ENCODE data around the gene MRPL52. TPM values are rescaled to one million over a fixed set of nuclear protein-coding genes. Genes with fewer than 3 reads are reported as not detected.

The MRPL52 gene
- total and polyA plus RNA-seq, 10 of the 15 experiments (the other 5 are each of a cell fraction or from before 2014, with no cell fraction given): 51.7 to 541 (median 142) TPM

DNA sequence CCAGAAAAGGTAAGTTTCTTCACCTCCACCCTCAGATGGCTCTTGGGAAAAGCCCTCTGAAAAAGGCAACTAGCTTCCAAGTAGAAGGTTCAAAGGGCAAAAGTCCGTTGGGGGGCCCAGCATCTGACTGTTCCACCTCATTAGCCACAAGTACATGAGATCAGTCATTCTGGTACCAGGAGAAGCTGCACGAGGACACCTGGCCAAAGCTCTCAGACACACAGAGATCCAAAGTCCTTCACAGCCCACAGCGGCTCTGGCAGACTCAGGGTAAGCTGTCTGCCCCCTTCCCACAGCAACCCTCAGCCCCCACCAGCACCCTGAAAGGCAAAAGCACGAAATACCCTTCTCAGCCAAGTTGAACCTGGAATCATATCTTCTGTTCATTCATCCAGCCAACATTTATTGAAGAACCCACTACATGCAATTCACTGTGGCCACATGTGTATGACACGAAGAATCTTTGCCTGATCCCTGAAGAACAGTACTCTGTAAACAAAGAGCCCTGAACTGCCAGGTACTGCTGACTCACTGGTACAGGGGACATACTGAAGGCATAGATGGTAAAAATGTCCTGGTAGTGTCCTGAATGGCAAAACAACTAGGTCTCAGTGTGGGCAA lies 33.5 kb upstream of the MRPL52 start:
- peak; percentile 78 for DNase-seq (ENCODE audit: low read depth, low spot score)
- peak; percentile 70 for ATAC-seq
- FAIRE-seq: peak; percentile 38
- no peaks in the 10 kb centered on the region for H4K20me1 ChIP-seq (ENCODE audit: control insufficient read depth, insufficient read depth)
- H2AFZ ChIP-seq (ENCODE audit: control insufficient read depth, low read depth, low read length): no peak overlapping the region
- 6% methylated on average over 5 of the region's 5 CpGs for WGBS (ENCODE audit: insufficient coverage, insufficient replicate concordance, low lambda C conversion rate, missing lambda C conversion rate)
- 0 out of 2 replicates have a peak overlapping the region, but pooled peaks have one; percentile 6 for H3K4me3 ChIP-seq
- ChIA-PET CTCF (interaction anchor here (1.0 to 4.1 kb wide), 11 partner anchors 10 to 240 kb away, joined by 3 to 37 read pairs (median 4); partner anchors contain the start of gene SLC7A7), POLR2A (interaction anchor here (0.6 to 11.3 kb wide), 5 partner anchors 11 to 43 kb away, joined by 3 to 245 read pairs (median 4); partner anchors contain the start of gene SLC7A7), SMC1A (ENCODE audit: uncharacterized antibody, unreplicated experiment) (interaction anchor here (0.8 to 20.3 kb wide), 10 partner anchors 13 to 320 kb away, joined by 3 to 395 read pairs (median 4); partner anchors contain the start of genes OXA1L and SLC7A7), RAD21 (ENCODE audit: unreplicated experiment) (interaction anchor here (1.1 to 9.8 kb wide), 9 partner anchors 11 to 238 kb away, joined by 3 to 219 read pairs (median 6); partner anchors contain the start of genes LRP10, OXA1L and SLC7A7)
- no peaks in the 10 kb centered on the region for H3K27me3 ChIP-seq (replicated peaks in 1 of 2; ENCODE audit: control insufficient read depth in 2 of 2, insufficient read depth in 2 of 2, low read length in 1 of 2)
- peak overlapping the region; percentile 50 for H3K9ac ChIP-seq (ENCODE audit: control insufficient read depth, insufficient read depth, low read length)
- intact Hi-C loops (cut with micrococcal nuclease; ENCODE audit: unreplicated experiment) (loop anchor here (10.0 kb wide), 1 partner anchor 311 kb away; no protein-coding TSS in a partner anchor), in situ Hi-C loops (cut with MboI) (no loop called here)
- TSS peak; percentile 95 for BruUV-seq (replicated peaks)
- peak overlapping the region; percentile 83 for H3K27ac ChIP-seq (ENCODE audit: control insufficient read depth, insufficient read depth)
- peak overlapping the region; percentile 32 for H3K4me2 ChIP-seq (ENCODE audit: control insufficient read depth, insufficient read depth)
- peaks cover 54% of the 10 kb centered on the region for H3K4me1 ChIP-seq (ENCODE audit: control insufficient read depth, insufficient read depth, low read length)
- peaks cover 37% of the 10 kb centered on the region for H3K79me2 ChIP-seq (ENCODE audit: control insufficient read depth, insufficient read depth, low read length)
- no peaks in the 10 kb centered on the region; the same call in 2 of the 3 replicates for H3K9me3 ChIP-seq (replicated peaks; ENCODE audit: control insufficient read depth, insufficient read depth, low read length)
- peaks cover 0 to 2% of the 10 kb centered on the region in 2 experiments; a peak in 2 of 4 replicates for H3K36me3 ChIP-seq (ENCODE audit: control insufficient read depth in 2 of 2, insufficient read depth in 2 of 2, low read length in 1 of 2)
- TF ChIP-seq RB1 (IDR thresholded peaks at IDR 0.05; ENCODE audit: borderline replicate concordance) (no peak), ESRRA (IDR thresholded peaks at IDR 0.05; ENCODE audit: low read length) (no peak), ZNF622 (IDR thresholded peaks at IDR 0.05) (no peak), HDAC2 (IDR thresholded peaks at IDR 0.05) (no peak), FOS (IDR thresholded peaks at IDR 0.05; ENCODE audit: borderline replicate concordance, extremely low read depth, insufficient read length) (no peak), IRF4 (IDR thresholded peaks at IDR 0.05; ENCODE audit: low read depth, low read length) (peak; percentile 86), ZZZ3 (IDR thresholded peaks at IDR 0.05; ENCODE audit: control insufficient read depth, insufficient read length, low read depth) (no peak), ZSCAN29 (IDR thresholded peaks at IDR 0.05) (no peak), NRF1 (conservative IDR thresholded peaks at IDR 0.05; ENCODE audit: low read depth, low read length) (no peak), NR2F1 (conservative IDR thresholded peaks at IDR 0.05) (peak; percentile 96), EGR1 (IDR thresholded peaks at IDR 0.05; ENCODE audit: borderline replicate concordance in 1 of 2, low read depth in 2 of 2, low read length in 2 of 2) (peak in 1 of 2 experiments; percentile 25; a peak in 1 of 3 replicates), MEF2B (IDR thresholded peaks at IDR 0.05; ENCODE audit: partially characterized antibody, poor library complexity, severe bottlenecking) (peak; percentile 54), ZBED1 (IDR thresholded peaks at IDR 0.05; ENCODE audit: borderline replicate concordance) (peak; percentile 71; the same call in 1 of the 2 replicates), GABPA (IDR thresholded peaks at IDR 0.05; ENCODE audit: low read depth) (no peak), SIN3A (IDR thresholded peaks at IDR 0.05; ENCODE audit: low read depth, low read length) (no peak), FOXK2 (IDR thresholded peaks at IDR 0.05) (no peak), NFXL1 (IDR thresholded peaks at IDR 0.05; ENCODE audit: borderline replicate concordance) (no peak)
- TF ChIP-seq, protein P1, sequence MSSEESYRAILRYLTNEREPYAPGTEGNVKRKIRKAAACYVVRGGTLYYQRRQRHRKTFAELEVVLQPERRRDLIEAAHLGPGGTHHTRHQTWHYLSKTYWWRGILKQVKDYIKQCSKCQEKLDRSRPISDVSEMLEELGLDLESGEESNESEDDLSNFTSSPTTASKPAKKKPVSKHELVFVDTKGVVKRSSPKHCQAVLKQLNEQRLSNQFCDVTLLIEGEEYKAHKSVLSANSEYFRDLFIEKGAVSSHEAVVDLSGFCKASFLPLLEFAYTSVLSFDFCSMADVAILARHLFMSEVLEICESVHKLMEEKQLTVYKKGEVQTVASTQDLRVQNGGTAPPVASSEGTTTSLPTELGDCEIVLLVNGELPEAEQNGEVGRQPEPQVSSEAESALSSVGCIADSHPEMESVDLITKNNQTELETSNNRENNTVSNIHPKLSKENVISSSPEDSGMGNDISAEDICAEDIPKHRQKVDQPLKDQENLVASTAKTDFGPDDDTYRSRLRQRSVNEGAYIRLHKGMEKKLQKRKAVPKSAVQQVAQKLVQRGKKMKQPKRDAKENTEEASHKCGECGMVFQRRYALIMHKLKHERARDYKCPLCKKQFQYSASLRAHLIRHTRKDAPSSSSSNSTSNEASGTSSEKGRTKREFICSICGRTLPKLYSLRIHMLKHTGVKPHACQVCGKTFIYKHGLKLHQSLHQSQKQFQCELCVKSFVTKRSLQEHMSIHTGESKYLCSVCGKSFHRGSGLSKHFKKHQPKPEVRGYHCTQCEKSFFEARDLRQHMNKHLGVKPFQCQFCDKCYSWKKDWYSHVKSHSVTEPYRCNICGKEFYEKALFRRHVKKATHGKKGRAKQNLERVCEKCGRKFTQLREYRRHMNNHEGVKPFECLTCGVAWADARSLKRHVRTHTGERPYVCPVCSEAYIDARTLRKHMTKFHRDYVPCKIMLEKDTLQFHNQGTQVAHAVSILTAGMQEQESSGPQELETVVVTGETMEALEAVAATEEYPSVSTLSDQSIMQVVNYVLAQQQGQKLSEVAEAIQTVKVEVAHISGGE (CRISPR knock-in tag; IDR thresholded peaks at IDR 0.05): no peak
- TF ChIP-seq, protein P2, sequence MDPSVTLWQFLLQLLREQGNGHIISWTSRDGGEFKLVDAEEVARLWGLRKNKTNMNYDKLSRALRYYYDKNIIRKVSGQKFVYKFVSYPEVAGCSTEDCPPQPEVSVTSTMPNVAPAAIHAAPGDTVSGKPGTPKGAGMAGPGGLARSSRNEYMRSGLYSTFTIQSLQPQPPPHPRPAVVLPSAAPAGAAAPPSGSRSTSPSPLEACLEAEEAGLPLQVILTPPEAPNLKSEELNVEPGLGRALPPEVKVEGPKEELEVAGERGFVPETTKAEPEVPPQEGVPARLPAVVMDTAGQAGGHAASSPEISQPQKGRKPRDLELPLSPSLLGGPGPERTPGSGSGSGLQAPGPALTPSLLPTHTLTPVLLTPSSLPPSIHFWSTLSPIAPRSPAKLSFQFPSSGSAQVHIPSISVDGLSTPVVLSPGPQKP (IDR thresholded peaks at IDR 0.05; ENCODE audit: low read depth, low read length): no peak
- TF ChIP-seq, protein P3, sequence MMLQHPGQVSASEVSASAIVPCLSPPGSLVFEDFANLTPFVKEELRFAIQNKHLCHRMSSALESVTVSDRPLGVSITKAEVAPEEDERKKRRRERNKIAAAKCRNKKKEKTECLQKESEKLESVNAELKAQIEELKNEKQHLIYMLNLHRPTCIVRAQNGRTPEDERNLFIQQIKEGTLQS (IDR thresholded peaks at IDR 0.05; ENCODE audit: borderline replicate concordance, extremely low read depth, low read depth, low read length): no peak
